K562 (cell line): ENCODE measurements around the gene VPS13D. TPM values are rescaled to one million over a fixed set of nuclear protein-coding genes. Genes with fewer than 3 reads are reported as not detected.
A peak's percentile ranks its signal among the peaks of the same experiment; 100 is the strongest.

ENCODE experiments used
- ATAC-seq: fragments of 200-7000 bp; cut with Tn5 transposase; 3 replicates; pipeline ENCODE4 v1.9.1; 2020; ENCODE audit warnings: moderate library complexity
- BruUV-seq: library from RNA; stranded (reverse); fragments of 400-500 nt; replicated peaks from 2 replicates; lab custom pipeline; 2021; lab: Mats Ljungman, UMichigan
- CTCF ChIA-PET: fragments of 300-600 bp; formaldehyde crosslinking; extraction: SDS; loops from one replicate; lab custom pipeline; 2021; ENCODE audit warnings: low intra/inter-chr PET ratio; lab: Yijun Ruan, JAX
- POLR2A ChIA-PET: fragments of 300-600, 350-650 bp; sonication (Branson Sonifier 250); formaldehyde crosslinking; extraction: SDS; loops from one replicate; lab custom pipeline; 2021; ENCODE audit warnings: antibody characterized with exemption, inconsistent platforms; lab: Yijun Ruan, JAX
- DNase-seq, 4 experiments: peaks; one replicate each; pipeline versions ENCODE4 v3.0.0 to v3.0.0-alpha.2; 2011 to 2018; ENCODE audit warnings: low spot score in 3 of 4, mixed read lengths in 3 of 4; ENCODE audit errors: extremely low read depth in 1 of 4
- FAIRE-seq: peaks from 2 replicates; lab custom pipeline; 2011; peaks lifted over from hg19 to GRCh38; lab: Jason Lieb, UNC
- H2AFZ ChIP-seq: 2 replicates; pipeline ENCODE4 v1.6.0; 2011; ENCODE audit warnings: low read depth, low read length, control low read depth, inconsistent platforms
- H3K27ac ChIP-seq: fragments of 200-600 bp; 3 replicates; pipeline ENCODE4 v1.8.0; 2011; ENCODE audit warnings: low read depth, mild to moderate bottlenecking, control low read depth, inconsistent platforms, low read length, moderate library complexity, mixed read lengths; ENCODE audit errors: extremely low read depth
- H3K27me3 ChIP-seq, 2 experiments: fragments of 300-600 bp in 1 of 2; 2 replicates in 1 of 2; 3 replicates in 1 of 2; pipeline versions ENCODE4 v1.6.0 to v1.8.0; 2011; ENCODE audit warnings: inconsistent platforms in 2 of 2, low read length in 2 of 2, mild to moderate bottlenecking in 1 of 2, mixed read lengths in 1 of 2, moderate library complexity in 1 of 2; ENCODE audit not compliant: control insufficient read depth in 2 of 2, insufficient read depth in 2 of 2
- H3K36me3 ChIP-seq: fragments of 300-600 bp; 3 replicates; pipeline ENCODE4 v1.8.0; 2011; ENCODE audit warnings: mild to moderate bottlenecking, low read length, inconsistent platforms; ENCODE audit not compliant: control insufficient read depth, insufficient read depth
- H3K4me1 ChIP-seq, 2 experiments: fragments of 200-600 bp in 1 of 2; replicated peaks in 1 of 2; 2 replicates in 1 of 2; 3 replicates in 1 of 2; pipeline versions ENCODE4 v1.5.1 to v1.8.0; 2011; ENCODE audit warnings: inconsistent platforms in 2 of 2, low read length in 2 of 2, mild to moderate bottlenecking in 1 of 2, mixed read lengths in 1 of 2, moderate library complexity in 1 of 2; ENCODE audit not compliant: control insufficient read depth in 2 of 2, insufficient read depth in 2 of 2
- H3K4me2 ChIP-seq: 2 replicates; pipeline ENCODE4 v1.6.1; 2011; ENCODE audit warnings: low read length, control low read depth, inconsistent platforms, mixed read lengths; ENCODE audit not compliant: insufficient read depth
- H3K4me3 ChIP-seq: fragments of 200-600 bp; sonication (generic), shearing (Covaris generic); 2 replicates; pipeline ENCODE4 v1.5.1; 2016; ENCODE audit warnings: control low read depth, inconsistent platforms
- H3K79me2 ChIP-seq: fragments of 200-600 bp; 3 replicates; pipeline ENCODE4 v1.8.0; 2011; ENCODE audit warnings: low read length, inconsistent platforms; ENCODE audit not compliant: control insufficient read depth, insufficient read depth
- H3K9ac ChIP-seq, 2 experiments: 2 replicates each; pipeline versions ENCODE4 v1.6.0 to v1.6.1; 2011; ENCODE audit warnings: low read depth in 2 of 2, low read length in 2 of 2, control low read depth in 1 of 2, inconsistent platforms in 1 of 2, mild to moderate bottlenecking in 1 of 2, mixed read lengths in 1 of 2; ENCODE audit not compliant: insufficient read depth in 1 of 2
- H3K9me1 ChIP-seq: one replicate; pipeline ENCODE4 v1.6.0; 2011; ENCODE audit warnings: inconsistent platforms, mild to moderate bottlenecking, low read length, moderate library complexity; ENCODE audit not compliant: control insufficient read depth, insufficient read depth
- H3K9me3 ChIP-seq: replicated peaks from 2 replicates; pipeline ENCODE4 v1.5.1; 2011; ENCODE audit warnings: low read depth, low read length, inconsistent platforms; ENCODE audit not compliant: control insufficient read depth, insufficient read depth
- H4K20me1 ChIP-seq: replicated peaks from 2 replicates; pipeline ENCODE4 v1.6.1; 2011; ENCODE audit warnings: low read length, inconsistent platforms, mixed read lengths; ENCODE audit not compliant: control insufficient read depth, insufficient read depth
- ADNP ChIP-seq: fragments of 200-800 bp; sonication (Bioruptor generic); IDR thresholded peaks from 2 replicates; pipeline ENCODE4 v1.6.1; 2016; ENCODE audit warnings: missing genetic modification characterization, missing compliant biosample characterization
- C11orf30 ChIP-seq: fragments of 450-650 bp; IDR thresholded peaks from 2 replicates; pipeline ENCODE4 v1.6.1; 2016; ENCODE audit warnings: low read depth, mild to moderate bottlenecking
- HCFC1 ChIP-seq: IDR thresholded peaks from 2 replicates; pipeline ENCODE4 v1.6.1; 2012; ENCODE audit warnings: low read depth, low read length, improper control_type of control experiment
- MAFF ChIP-seq: IDR thresholded peaks from 2 replicates; pipeline ENCODE4 v1.6.1; 2012; ENCODE audit warnings: low read length, improper control_type of control experiment
- MAFG ChIP-seq: fragments of 450-650 bp; conservative IDR thresholded peaks from 2 replicates; pipeline ENCODE4 v1.6.1; 2016; ENCODE audit warnings: missing genetic modification characterization, missing compliant biosample characterization
- MAFK ChIP-seq: IDR thresholded peaks from 2 replicates; pipeline ENCODE4 v1.6.1; 2011; ENCODE audit warnings: low read length, improper control_type of control experiment
- NFE2 ChIP-seq: IDR thresholded peaks from 2 replicates; pipeline ENCODE4 v1.6.1; 2014; ENCODE audit warnings: antibody characterized with exemption, low read depth
- NFE2L1 ChIP-seq: fragments of 450-650 bp; IDR thresholded peaks from 2 replicates; pipeline ENCODE4 v1.6.1; 2016; ENCODE audit warnings: missing genetic modification characterization, low read depth, mild to moderate bottlenecking, missing compliant biosample characterization, moderate library complexity, borderline replicate concordance
- POLR2B ChIP-seq: fragments of 450-650 bp; IDR thresholded peaks from 2 replicates; pipeline ENCODE4 v1.6.1; 2018; ENCODE audit warnings: low read depth; ENCODE audit not compliant: partially characterized antibody
- ZNF121 ChIP-seq: sonication (generic); formaldehyde crosslinking; conservative IDR thresholded peaks from 2 replicates; pipeline ENCODE4 v1.8.0; 2022; ENCODE audit warnings: missing genetic modification reagents
- ZNF592 ChIP-seq: fragments of 450-650 bp; IDR thresholded peaks from 2 replicates; pipeline ENCODE4 v1.6.1; 2017; ENCODE audit warnings: antibody characterized with exemption, mild to moderate bottlenecking
- ZNF639 ChIP-seq, 2 experiments: fragments of 200-800 bp in 1 of 2; sonication (Bioruptor generic) in 1 of 2; sonication (generic) in 1 of 2; formaldehyde crosslinking in 1 of 2; IDR thresholded peaks in 1 of 2; conservative IDR thresholded peaks in 1 of 2; 2 replicates each; pipeline versions ENCODE4 v1.5.0 to v1.6.1; 2016 to 2020; ENCODE audit warnings: missing compliant biosample characterization in 1 of 2, missing genetic modification characterization in 1 of 2, missing genetic modification reagents in 1 of 2
- ZSCAN32 ChIP-seq: fragments of 450-650 bp; formaldehyde crosslinking; IDR thresholded peaks from 2 replicates; pipeline ENCODE4 v1.4.0; 2020; ENCODE audit warnings: mild to moderate bottlenecking, moderate library complexity
- whole genome bisulfite sequencing: fragments of 100-300 bp; shearing (Covaris generic); methylation state at CpG from one replicate; pipeline ENCODE4 v1.1.6; 2016; ENCODE audit warnings: low coverage, mixed read lengths; ENCODE audit not compliant: insufficient coverage; ENCODE audit errors: missing lambda C conversion rate; 5-methylcytosine and 5-hydroxymethylcytosine counted together
- in situ Hi-C: fragments of 300-500 bp; cut with MboI; formaldehyde crosslinking; loops from 4 replicates; pipeline ENCODE4 v1.15.0; 2018; ENCODE audit warnings: inconsistent platforms, mixed read lengths
- intact Hi-C: fragments of 100-400 bp; cut with micrococcal nuclease; formaldehyde crosslinking; loops from 2 replicates; pipeline ENCODE4 v1.14.2; 2022
- polyA plus RNA-seq, 8 experiments: library from polyadenylated mRNA; depleted of rRNA in 4 of 8; stranded (reverse) in 5 of 8; unstranded in 3 of 8; fragments of >200 nt; fragmentation: Nextera tagmentation in 2 of 8; fragmentation: Illumina TruSeq in 1 of 8; extraction: Ambion mirVana in 2 of 8; extraction: Trizol in 1 of 8; gene quantifications; 2 replicates each; pipeline versions ENCODE4 v1.2.1 to v1.2.3, GENCODE V29; 2011 to 2014; ENCODE audit warnings: inconsistent platforms in 1 of 8, missing spikeins in 1 of 8
- total RNA-seq, 7 experiments: library from RNA; depleted of rRNA in 6 of 7; stranded (reverse); fragments of >200 nt in 6 of 7; fragmentation: Illumina TruSeq in 2 of 7; extraction: Trizol in 2 of 7; gene quantifications; 2 replicates each; pipeline versions ENCODE4 v1.2.1 to v1.2.3, GENCODE V29; 2011 to 2021; ENCODE audit warnings: low replicate concordance in 1 of 7

The VPS13D gene
- total and polyA plus RNA-seq, 9 of the 15 experiments (the other 6 are each of a cell fraction or from before 2014, with no cell fraction given) = 6.1 to 51.5 (median 38.5) TPM

GRCh38 chr1:12219800-12220199, 10.0 kb upstream of the VPS13D start:
- no peak overlapping the region; the same call in 1 of the 2 replicates for H3K4me2 ChIP-seq
- H2AFZ ChIP-seq = 0 out of 2 replicates have a peak overlapping the region, but pooled peaks have one; percentile 21
- no peak overlapping the region for H3K9ac ChIP-seq
- WGBS = 74% methylated on average over 4 of the region's 4 CpGs
- no peak for FAIRE-seq
- no peak overlapping the region for H3K4me3 ChIP-seq
- intact Hi-C loops = loop anchor here (10.0 kb wide), 1 partner anchor 235 kb away; the partner anchor contains the start of gene MFN2
- in situ Hi-C loops = no loop called here
- ChIA-PET CTCF (no interaction called here), POLR2A (interaction anchor here (0.6 to 2.4 kb wide), 6 partner anchors 17 to 311 kb away, joined by 3 to 14 read pairs (median 8); no protein-coding TSS in a partner anchor)
- H3K79me2 ChIP-seq = no peaks in the 10 kb centered on the region
- TF ChIP-seq MAFK (0 out of 2 replicates have a peak, but pooled peaks have one; percentile 10), ZNF121 (peak; percentile 58), POLR2B (no peak), ZSCAN32 (CRISPR knock-in tag) (no peak), ADNP (tag) (peak; percentile 39; the same call in 1 of the 2 replicates), ZNF639 (CRISPR knock-in tag; conservative IDR thresholded peaks at IDR 0.05 in 1 of 2, IDR thresholded peaks at IDR 0.05 in 1 of 2) (peak in 1 of 2 experiments; percentile 33; a peak in 1 of 4 replicates), NFE2L1 (tag) (peak; percentile 69), NFE2 (peak; percentile 83), ZNF592 (peak; percentile 51; the same call in 1 of the 2 replicates), MAFG (peak; percentile 82), C11orf30 (peak; percentile 74; the same call in 1 of the 2 replicates), MAFF (peak; percentile 74), HCFC1 (no peak)
- H3K36me3 ChIP-seq = no peaks in the 10 kb centered on the region
- peaks cover 20 to 28% of the 10 kb centered on the region in 2 experiments; a peak in 4 of 5 replicates for H3K4me1 ChIP-seq
- no peaks in the 10 kb centered on the region for H3K9me1 ChIP-seq
- no peak for DNase-seq
- no peaks in the 10 kb centered on the region for H4K20me1 ChIP-seq
- no TSS peak for BruUV-seq
- no peak overlapping the region; the same call in 2 of the 3 replicates for H3K27ac ChIP-seq
- H3K27me3 ChIP-seq = no peaks in the 10 kb centered on the region
- peaks cover 37% of the 10 kb centered on the region for H3K9me3 ChIP-seq
- no peak for ATAC-seq
